Measurements from ENCODE around the gene KDM6B.

- no peak for TF ChIP-seq ZNF302 (tag by site-specific recombination; IDR thresholded peaks at IDR 0.05; ENCODE audit: low read depth)
- no peak for TF ChIP-seq CTCF (tag by site-specific recombination; IDR thresholded peaks at IDR 0.05)
- TF ChIP-seq ZNF558 (tag by site-specific recombination; IDR thresholded peaks at IDR 0.05) = no peak
- TF ChIP-seq, protein P1, sequence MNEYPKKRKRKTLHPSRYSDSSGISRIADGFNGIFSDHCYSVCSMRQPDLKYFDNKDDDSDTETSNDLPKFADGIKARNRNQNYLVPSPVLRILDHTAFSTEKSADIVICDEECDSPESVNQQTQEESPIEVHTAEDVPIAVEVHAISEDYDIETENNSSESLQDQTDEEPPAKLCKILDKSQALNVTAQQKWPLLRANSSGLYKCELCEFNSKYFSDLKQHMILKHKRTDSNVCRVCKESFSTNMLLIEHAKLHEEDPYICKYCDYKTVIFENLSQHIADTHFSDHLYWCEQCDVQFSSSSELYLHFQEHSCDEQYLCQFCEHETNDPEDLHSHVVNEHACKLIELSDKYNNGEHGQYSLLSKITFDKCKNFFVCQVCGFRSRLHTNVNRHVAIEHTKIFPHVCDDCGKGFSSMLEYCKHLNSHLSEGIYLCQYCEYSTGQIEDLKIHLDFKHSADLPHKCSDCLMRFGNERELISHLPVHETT (tag by site-specific recombination; IDR thresholded peaks at IDR 0.05) = no peak
- TF ChIP-seq ZNF292 (tag by site-specific recombination; IDR thresholded peaks at IDR 0.05; ENCODE audit: borderline replicate concordance, low read depth) = no peak
- TF ChIP-seq FEZF1 (tag by site-specific recombination; IDR thresholded peaks at IDR 0.05) = no peak
- TF ChIP-seq ZNF777 (tag by site-specific recombination; IDR thresholded peaks at IDR 0.05; ENCODE audit: borderline replicate concordance) = no peak
Observed at GRCh38 chr17:7846765-7847661, 13.0 kb downstream of the KDM6B start.
